Muscle layer of colon (tissue), 2 donors: ENCODE measurements around the gene IFNGR1.

Experiments
- H3K27ac ChIP-seq: one replicate; pipeline ENCODE4 v1.7.0; 2013; ENCODE audit warnings: low read depth, mild to moderate bottlenecking, low read length, moderate library complexity
- H3K27me3 ChIP-seq, 2 donors: one replicate each; pipeline ENCODE4 v1.7.0; 2013; ENCODE audit warnings: low read length in 2 of 2, mild to moderate bottlenecking in 2 of 2; ENCODE audit not compliant: insufficient read depth in 2 of 2, control insufficient read depth in 1 of 2
- H3K36me3 ChIP-seq: one replicate; pipeline ENCODE4 v1.7.0; 2013; ENCODE audit warnings: mild to moderate bottlenecking, low read length; ENCODE audit not compliant: insufficient read depth
- H3K4me1 ChIP-seq: one replicate; pipeline ENCODE4 v1.7.0; 2013; ENCODE audit warnings: mild to moderate bottlenecking, low read length; ENCODE audit not compliant: insufficient read depth
- H3K4me3 ChIP-seq, 2 donors: one replicate each; pipeline ENCODE4 v1.7.0; 2013; ENCODE audit warnings: low read length in 2 of 2, low read depth in 1 of 2, mild to moderate bottlenecking in 1 of 2, moderate library complexity in 1 of 2
- H3K9ac ChIP-seq: one replicate; pipeline ENCODE4 v1.7.0; 2013; ENCODE audit warnings: low read length
- H3K9me3 ChIP-seq: one replicate; pipeline ENCODE4 v1.7.0; 2013; ENCODE audit warnings: mild to moderate bottlenecking, low read length
- donor health status: abdominal sarcoma.
- donor health status: Adenocarcinoma of cecum.

The IFNGR1 gene

DNA sequence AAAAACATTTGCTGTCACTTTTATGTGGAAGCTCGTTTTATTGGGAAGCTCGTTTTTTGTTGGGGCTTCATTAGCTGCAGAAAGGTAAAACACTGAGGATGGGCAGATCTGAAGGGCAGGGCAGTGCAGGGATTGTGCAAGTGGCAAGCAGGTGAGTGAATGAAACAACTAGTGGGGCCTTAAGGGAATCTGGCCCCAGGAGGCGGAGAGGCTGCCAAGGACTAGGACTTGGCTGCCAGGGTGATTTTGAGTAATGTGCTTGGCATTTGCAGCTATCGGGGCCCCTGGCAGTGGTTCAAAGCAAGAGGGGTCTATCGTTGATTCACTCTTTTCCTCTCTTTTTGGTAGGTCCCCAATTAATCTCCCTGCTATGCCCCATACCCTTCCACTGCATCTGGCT, 57.2 kb downstream of the IFNGR1 start:
- Histone ChIP-seq H3K4me3 (no peak overlapping the region), H3K4me1 (no peaks in the 10 kb centered on the region), H3K27me3 (no peaks in the 10 kb centered on the region), H3K9me3 (no peaks in the 10 kb centered on the region), H3K9ac (no peak overlapping the region), H3K36me3 (no peaks in the 10 kb centered on the region), H3K27ac (no peak overlapping the region)

DNA sequence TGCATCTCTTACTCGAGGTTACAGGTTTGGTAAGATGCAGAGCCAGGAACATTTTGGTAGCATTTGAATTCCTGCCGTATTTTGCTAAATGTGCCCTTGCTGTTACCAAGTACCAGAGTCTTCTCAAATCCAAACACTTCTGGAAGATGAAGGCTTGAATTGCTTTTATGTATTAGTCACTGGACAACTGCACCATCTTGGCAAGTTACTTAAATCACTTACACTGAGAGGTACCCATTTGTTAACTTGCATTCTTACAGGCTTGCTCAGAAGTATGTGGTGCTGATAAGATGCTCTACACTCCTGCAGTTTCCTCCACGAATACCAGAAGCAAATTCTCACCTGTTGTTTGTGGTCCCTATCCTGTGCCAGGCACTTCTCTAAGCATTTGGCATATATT, 58.4 kb downstream of the IFNGR1 start:
- Histone ChIP-seq H3K36me3 (no peaks in the 10 kb centered on the region), H3K27me3 (no peaks in the 10 kb centered on the region), H3K9me3 (no peaks in the 10 kb centered on the region), H3K4me1 (no peaks in the 10 kb centered on the region), H3K9ac (no peak overlapping the region), H3K4me3 (no peak overlapping the region), H3K27ac (no peak overlapping the region)

DNA sequence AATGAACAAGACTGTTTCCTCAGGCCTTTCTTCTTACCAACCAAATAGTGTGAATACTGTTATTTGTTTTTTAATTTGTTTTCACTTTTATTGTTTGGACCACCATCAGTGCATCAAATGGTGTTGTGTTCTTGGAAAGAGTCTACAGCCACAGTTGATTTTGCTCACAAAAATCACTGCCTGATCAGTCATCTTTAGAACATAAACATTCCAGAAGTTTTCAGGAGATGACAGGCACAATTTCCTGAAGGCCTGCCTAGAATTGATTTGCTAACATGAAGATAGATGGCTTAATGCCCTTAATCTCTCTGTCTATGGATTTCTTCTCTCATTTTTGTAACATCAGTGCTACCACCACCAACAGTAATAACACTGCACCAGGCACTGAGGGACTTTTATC, 59.3 kb downstream of the IFNGR1 start:
- Histone ChIP-seq H3K4me1 (no peaks in the 10 kb centered on the region), H3K9ac (no peak overlapping the region), H3K27ac (no peak overlapping the region), H3K4me3 (no peak overlapping the region), H3K36me3 (no peaks in the 10 kb centered on the region), H3K9me3 (no peaks in the 10 kb centered on the region), H3K27me3 (no peaks in the 10 kb centered on the region)

DNA sequence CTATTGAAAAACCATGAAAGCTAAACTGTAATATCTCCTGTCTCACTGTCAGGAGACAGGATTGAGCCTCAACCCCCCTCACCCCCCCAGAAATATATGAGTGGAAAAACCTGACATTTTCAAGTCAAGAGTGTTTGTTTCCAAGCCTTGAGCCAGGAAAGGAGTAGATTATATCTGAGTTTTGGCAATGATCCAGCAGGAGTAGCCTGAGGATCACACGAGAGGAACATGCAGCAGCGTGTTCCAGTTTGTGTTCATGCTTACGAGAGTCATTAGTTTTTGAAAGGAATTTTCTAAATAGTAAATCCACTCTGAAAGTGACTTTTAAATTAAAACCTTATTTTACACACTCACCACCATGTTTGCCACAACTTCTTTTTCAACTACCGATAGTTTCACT, 61.6 kb downstream of the IFNGR1 start:
- H3K9ac ChIP-seq, result no peak overlapping the region
- H3K4me1 ChIP-seq, result no peaks in the 10 kb centered on the region
- no peak overlapping the region for H3K27ac ChIP-seq
- H3K4me3 ChIP-seq, result no peak overlapping the region
- no peaks in the 10 kb centered on the region for H3K9me3 ChIP-seq
- H3K36me3 ChIP-seq, result no peaks in the 10 kb centered on the region
- H3K27me3 ChIP-seq, result no peaks in the 10 kb centered on the region

DNA sequence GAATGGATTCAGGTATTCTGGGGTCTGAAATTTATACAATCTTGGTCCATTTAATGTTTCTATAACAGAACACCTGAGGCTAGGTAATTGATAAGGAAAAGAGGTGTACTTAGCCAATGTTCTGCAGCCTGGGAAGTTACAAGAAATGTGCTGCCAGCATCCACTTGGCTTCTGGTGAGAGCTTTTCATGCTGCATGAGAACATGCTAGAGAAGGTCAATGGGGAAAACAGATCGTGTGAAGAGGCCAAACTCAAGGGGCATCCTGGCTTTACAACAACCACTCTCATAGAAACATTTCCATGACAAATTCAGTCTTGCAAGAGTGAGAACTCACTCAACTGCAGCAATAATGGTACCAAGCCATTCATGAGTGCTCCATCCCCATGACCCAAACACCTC, 62.5 kb downstream of the IFNGR1 start:
- H3K4me1 ChIP-seq, result no peaks in the 10 kb centered on the region
- no peak overlapping the region for H3K4me3 ChIP-seq
- H3K27ac ChIP-seq, result no peak overlapping the region
- H3K27me3 ChIP-seq, result no peaks in the 10 kb centered on the region
- no peaks in the 10 kb centered on the region for H3K36me3 ChIP-seq
- H3K9me3 ChIP-seq, result no peaks in the 10 kb centered on the region
- no peak overlapping the region for H3K9ac ChIP-seq

DNA sequence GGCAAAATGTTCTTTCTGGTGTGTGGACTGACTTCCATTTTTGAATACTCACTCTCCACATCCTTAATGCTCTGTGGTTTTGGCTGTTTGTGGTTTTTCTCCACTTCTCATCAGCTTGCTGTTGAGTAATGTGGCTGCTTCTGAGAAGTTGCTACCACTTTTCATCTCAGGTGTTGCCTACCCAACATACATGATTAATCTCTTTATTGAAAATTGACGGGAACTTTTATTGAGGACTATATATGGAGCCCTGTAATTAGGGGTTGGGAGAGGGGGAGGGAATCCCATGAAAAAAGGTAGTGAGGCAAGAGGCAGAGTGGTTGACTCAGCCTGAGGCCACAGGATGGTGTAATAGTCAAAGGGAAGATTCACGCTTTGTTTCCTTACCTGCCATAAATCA, 63.4 kb downstream of the IFNGR1 start:
- H3K27me3 ChIP-seq, result no peaks in the 10 kb centered on the region
- H3K9ac ChIP-seq, result no peak overlapping the region
- H3K4me1 ChIP-seq, result no peaks in the 10 kb centered on the region
- H3K9me3 ChIP-seq, result no peaks in the 10 kb centered on the region
- no peak overlapping the region for H3K27ac ChIP-seq
- H3K36me3 ChIP-seq, result no peaks in the 10 kb centered on the region
- H3K4me3 ChIP-seq, result no peak overlapping the region

DNA sequence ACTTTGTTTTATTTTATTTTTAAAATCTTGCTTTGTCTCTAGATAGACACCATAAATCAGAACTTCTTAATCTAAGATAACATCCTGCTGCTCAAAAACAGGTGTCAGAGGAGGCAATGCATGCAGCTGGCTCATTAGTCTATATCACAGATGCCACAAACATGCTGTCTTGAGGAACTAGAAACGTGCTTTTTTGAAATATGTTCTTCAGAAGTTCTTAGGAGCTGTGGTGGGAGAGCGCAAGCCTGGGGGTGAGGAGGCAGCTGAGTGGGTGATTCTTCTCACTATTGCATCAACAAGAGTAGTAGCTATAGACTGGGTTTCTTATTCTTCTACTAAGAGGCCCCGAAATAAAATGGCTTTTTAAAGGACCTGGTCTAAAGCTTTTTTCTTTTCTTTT, 69.1 kb downstream of the IFNGR1 start:
- no peaks in the 10 kb centered on the region for H3K9me3 ChIP-seq
- H3K4me1 ChIP-seq, result no peaks in the 10 kb centered on the region
- no peak overlapping the region for H3K4me3 ChIP-seq
- no peaks in the 10 kb centered on the region for H3K36me3 ChIP-seq
- H3K9ac ChIP-seq, result no peak overlapping the region
- no peaks in the 10 kb centered on the region for H3K27me3 ChIP-seq
- H3K27ac ChIP-seq, result no peak overlapping the region

DNA sequence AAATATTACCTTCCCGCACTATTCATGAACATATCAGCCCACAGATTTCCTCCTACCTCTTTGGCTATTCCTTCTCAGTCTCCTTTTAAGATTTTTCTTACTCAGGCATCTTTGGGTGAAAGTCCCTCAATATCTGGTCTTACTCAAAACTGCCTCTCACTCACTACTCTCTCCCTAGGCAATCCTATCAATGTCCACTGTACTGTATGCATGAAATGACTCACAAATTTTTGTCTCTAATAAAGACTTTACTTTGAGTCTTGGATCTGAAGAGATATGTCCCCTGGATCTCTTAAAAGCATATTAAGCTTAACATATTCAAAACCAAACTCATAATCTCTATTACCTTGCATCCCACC, 70.2 kb downstream of the IFNGR1 start:
- H3K9me3 ChIP-seq, result no peaks in the 10 kb centered on the region
- H3K27me3 ChIP-seq, result no peaks in the 10 kb centered on the region
- H3K27ac ChIP-seq, result no peak overlapping the region
- no peaks in the 10 kb centered on the region for H3K36me3 ChIP-seq
- no peak overlapping the region for H3K4me3 ChIP-seq
- no peak overlapping the region for H3K9ac ChIP-seq
- no peaks in the 10 kb centered on the region for H3K4me1 ChIP-seq

DNA sequence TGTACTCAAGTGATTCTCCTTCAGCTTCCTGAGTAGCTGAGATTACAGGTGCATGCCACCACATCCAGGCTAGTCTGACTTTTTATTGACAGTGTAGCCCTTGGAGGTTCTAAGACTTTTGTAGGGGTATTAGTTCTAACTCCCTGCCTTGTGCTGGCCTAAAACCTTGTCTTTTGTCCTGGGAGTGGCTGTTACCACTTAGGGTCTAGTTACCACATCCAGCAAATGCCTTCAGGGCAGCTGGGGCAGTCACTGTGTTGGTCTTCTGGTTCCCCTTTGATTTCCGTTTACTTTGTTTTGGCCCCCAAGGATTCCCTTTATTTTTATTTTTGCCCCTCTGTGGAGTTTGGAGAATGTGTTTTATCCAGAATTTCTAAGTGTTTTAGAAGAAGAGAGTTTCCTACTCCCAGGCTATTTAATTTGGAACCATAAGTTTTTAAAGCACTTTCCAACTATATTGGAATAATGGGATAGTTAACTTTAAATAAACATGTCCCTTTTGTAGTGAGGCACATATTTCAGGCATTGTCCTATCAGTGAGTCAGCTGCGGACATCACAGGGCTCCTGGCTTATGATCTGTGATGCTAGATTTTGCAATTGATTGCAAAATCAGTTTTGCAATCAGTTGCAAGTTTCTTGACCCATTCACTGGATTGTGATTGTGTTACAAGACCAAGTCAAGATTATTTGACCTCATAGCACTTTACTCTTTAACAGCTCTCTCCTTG, 70.7 kb downstream of the IFNGR1 start:
- Histone ChIP-seq H3K4me3 (no peak overlapping the region), H3K9ac (no peak overlapping the region), H3K27ac (no peak overlapping the region), H3K36me3 (no peaks in the 10 kb centered on the region), H3K9me3 (no peaks in the 10 kb centered on the region), H3K4me1 (no peaks in the 10 kb centered on the region), H3K27me3 (no peaks in the 10 kb centered on the region)
